Activated CD4-positive, alpha-beta T cell treated with anti-CD3 and anti-CD28 coated beads for 36 hours (primary cell): ENCODE data around the gene FAM193A. TPM values are rescaled to one million over a fixed set of nuclear protein-coding genes. Genes with fewer than 3 reads are reported as not detected.
A peak's percentile ranks its signal among the peaks of the same experiment; 100 is the strongest.

ENCODE experiments used
- ATAC-seq: fragments of 200-7000 bp; cut with Tn5 transposase; one replicate; pipeline ENCODE4 v1.10.0; 2021; ENCODE audit warnings: mild to moderate bottlenecking, moderate library complexity
- CTCF ChIA-PET: fragments of 350-600 bp; sonication (Branson Sonifier 250); formaldehyde crosslinking; loops from one replicate; lab custom pipeline; 2021; ENCODE audit warnings: antibody characterized with exemption; lab: Charles Lee
- POLR2A ChIA-PET: fragments of 350-600 bp; sonication (Branson Sonifier 250); formaldehyde crosslinking; loops from one replicate; lab custom pipeline; 2021; ENCODE audit warnings: antibody characterized with exemption, inconsistent platforms; lab: Charles Lee
- DNase-seq: peaks from one replicate; pipeline ENCODE4 v3.0.0-alpha.2; 2020
- H3K27ac Mint-ChIP-seq: one replicate; pipeline ENCODE4 v1.8.0; 2021; ENCODE audit warnings: mixed read lengths
- H3K27me3 Mint-ChIP-seq: one replicate; pipeline ENCODE4 v1.8.0; 2021; ENCODE audit warnings: mixed read lengths
- H3K36me3 Mint-ChIP-seq: one replicate; pipeline ENCODE4 v1.8.0; 2021; ENCODE audit warnings: low read depth, mixed read lengths
- H3K4me1 Mint-ChIP-seq: one replicate; pipeline ENCODE4 v1.8.0; 2021; ENCODE audit warnings: mixed read lengths
- H3K4me3 Mint-ChIP-seq: one replicate; pipeline ENCODE4 v1.8.0; 2021; ENCODE audit warnings: mild to moderate bottlenecking, moderate library complexity, mixed read lengths
- H3K9me3 Mint-ChIP-seq: one replicate; pipeline ENCODE4 v1.8.0; 2021; ENCODE audit warnings: low read depth, mixed read lengths
- intact Hi-C, 2 experiments: fragments of 100-400 bp; cut with DNase I in 1 of 2; cut with micrococcal nuclease in 1 of 2; formaldehyde crosslinking; loops; one replicate each; pipeline versions ENCODE4 v1.14.2 to v1.15.1; 2022 to 2024; cut with DNase I, micrococcal nuclease
- total RNA-seq, 2 experiments: library from RNA; stranded (reverse); gene quantifications; one replicate each; pipeline ENCODE4 v1.2.3, GENCODE V29; 2021

Gene FAM193A
- total RNA-seq, 2 experiments from 2014 or later, result 22.1 to 30.1 TPM

DNA sequence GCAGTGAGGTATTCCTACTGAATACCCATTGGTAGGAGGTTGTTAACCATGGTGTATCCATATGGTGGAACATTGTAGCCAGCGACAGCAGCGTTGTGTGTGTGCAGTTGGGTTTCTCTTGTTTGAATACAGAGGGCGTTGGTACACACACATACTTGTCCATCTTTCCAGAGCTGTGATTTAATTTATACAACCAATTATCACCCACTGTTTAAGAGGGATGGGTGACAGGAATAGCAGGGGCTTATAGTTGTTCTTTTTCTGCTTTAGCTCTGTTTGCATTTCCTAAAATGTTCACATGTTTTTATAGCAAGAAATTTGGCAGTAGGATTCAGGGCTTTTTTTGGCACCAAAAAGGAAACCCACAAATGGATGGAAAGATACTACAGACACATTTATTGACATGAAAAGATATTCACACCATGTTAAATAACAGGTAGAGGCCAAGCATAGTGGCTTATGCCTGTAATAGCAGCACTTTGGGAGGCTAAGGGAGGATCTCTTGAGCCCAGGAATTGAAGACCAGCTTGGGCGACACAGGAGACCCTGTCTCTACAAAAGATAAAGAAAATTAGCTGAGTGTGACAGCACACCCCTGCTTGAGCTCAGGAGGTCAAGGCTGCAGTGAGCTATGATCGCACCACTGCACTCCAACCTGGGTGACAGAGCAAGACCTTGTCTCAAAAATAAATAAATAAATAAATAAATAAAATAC lies 159.1 kb downstream of the FAM193A start:
- CTCF ChIA-PET, result interaction anchor here (0.7 to 1.1 kb wide), 3 partner anchors 18 to 733 kb away, joined by 3 read pairs; no protein-coding TSS in a partner anchor
- H3K4me3 Mint-ChIP-seq, result no peak overlapping the region
- H3K27me3 Mint-ChIP-seq, result no peaks in the 10 kb centered on the region
- H3K36me3 Mint-ChIP-seq, result peaks cover 73% of the 10 kb centered on the region
- no peak overlapping the region for H3K27ac Mint-ChIP-seq
- no peak for DNase-seq
- no peak for ATAC-seq
- no peaks in the 10 kb centered on the region for H3K9me3 Mint-ChIP-seq
- peaks cover 31% of the 10 kb centered on the region for H3K4me1 Mint-ChIP-seq
- POLR2A ChIA-PET, result no interaction called here
- intact Hi-C loops, result no loop called here

DNA sequence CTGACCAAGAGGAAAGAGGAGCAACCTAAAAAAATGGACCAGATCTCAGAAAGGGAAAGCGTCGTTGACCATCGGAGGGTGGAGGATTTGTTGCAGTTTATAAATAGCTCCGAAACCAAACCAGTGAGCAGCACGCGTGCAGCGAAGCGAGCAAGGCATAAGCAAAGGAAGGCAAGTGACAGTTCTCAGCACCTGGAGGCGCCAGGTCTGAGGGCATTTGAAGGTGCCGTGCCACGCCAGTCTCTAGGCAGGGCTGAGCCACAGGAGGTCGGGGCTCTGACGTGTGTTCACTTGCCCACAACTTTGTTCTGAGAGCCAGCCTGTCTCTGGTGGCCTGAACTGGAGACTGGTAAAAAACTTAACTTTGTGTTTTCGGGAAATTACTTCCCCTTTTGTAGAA lies 160.0 kb downstream of the FAM193A start:
- Mint-ChIP-seq H3K27me3 (no peaks in the 10 kb centered on the region), H3K27ac (peak overlapping the region; percentile 7), H3K4me1 (peaks cover 22% of the 10 kb centered on the region), H3K36me3 (peaks cover 71% of the 10 kb centered on the region), H3K9me3 (no peaks in the 10 kb centered on the region), H3K4me3 (no peak overlapping the region)
- CTCF ChIA-PET, result interaction anchor here (0.7 to 1.1 kb wide), 2 partner anchors 17 to 280 kb away, joined by 3 read pairs; no protein-coding TSS in a partner anchor
- intact Hi-C loops, result no loop called here
- DNase-seq, result no peak
- ATAC-seq, result no peak
- POLR2A ChIA-PET, result no interaction called here

DNA sequence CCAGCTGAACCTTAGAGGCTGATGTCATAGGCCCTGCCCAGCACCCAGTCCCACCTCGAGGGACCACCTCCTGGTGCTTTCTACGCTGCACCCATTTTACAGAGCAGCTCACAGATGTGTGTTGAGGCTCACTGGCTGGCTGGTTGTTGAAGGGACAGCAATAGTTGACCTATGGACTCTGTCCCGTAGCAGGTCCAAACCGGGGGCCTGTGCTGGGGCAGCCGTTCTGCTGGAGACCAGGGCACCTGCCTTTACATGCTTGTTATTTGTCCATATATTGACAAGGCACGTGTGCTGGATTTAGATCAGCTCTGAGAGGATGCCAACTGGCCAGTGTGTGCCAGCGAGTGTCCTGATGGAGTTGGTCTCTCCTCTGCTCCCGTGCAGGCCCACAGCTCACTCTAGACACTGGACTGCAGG lies 161.6 kb downstream of the FAM193A start:
- no peak overlapping the region for H3K27ac Mint-ChIP-seq

DNA sequence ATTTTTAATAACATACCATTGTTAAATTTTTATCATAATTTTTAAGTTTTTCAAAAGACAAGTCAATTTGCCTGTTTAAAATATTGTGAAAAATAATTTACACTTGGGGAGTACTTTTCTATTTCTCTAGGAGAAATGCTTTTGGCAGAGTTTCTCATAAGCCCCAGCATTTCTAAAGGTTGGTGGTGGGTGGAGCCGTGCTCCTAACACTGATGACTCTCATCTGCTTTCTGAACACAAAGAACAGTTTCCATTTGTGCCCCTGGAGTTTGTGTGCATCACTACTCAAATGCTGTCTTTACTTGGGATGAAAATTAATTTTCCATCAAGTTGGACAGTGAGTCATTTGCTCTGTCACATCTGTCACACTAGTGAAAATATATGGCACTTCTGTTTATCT lies 162.1 kb downstream of the FAM193A start:
- ChIA-PET CTCF (no interaction called here), POLR2A (no interaction called here)
- peaks cover 68% of the 10 kb centered on the region for H3K36me3 Mint-ChIP-seq
- H3K4me3 Mint-ChIP-seq, result no peak overlapping the region
- H3K27ac Mint-ChIP-seq, result peak overlapping the region; percentile 57
- ATAC-seq, result peak; percentile 23
- no peaks in the 10 kb centered on the region for H3K9me3 Mint-ChIP-seq
- no peak for DNase-seq
- no peaks in the 10 kb centered on the region for H3K27me3 Mint-ChIP-seq
- intact Hi-C loops, result no loop called here
- peaks cover 9% of the 10 kb centered on the region for H3K4me1 Mint-ChIP-seq

More for the DNA sequence above, 161.6 kb downstream of the FAM193A start:
- ChIA-PET POLR2A (no interaction called here), CTCF (interaction anchor here (0.5 kb wide), 1 partner anchor 66 kb away, joined by 3 read pairs; no protein-coding TSS in a partner anchor)
- peaks cover 72% of the 10 kb centered on the region for H3K36me3 Mint-ChIP-seq
- ATAC-seq (no peak), DNase-seq (no peak)
- intact Hi-C loops, result no loop called here
- no peaks in the 10 kb centered on the region for H3K9me3 Mint-ChIP-seq
- no peak overlapping the region for H3K4me3 Mint-ChIP-seq
- no peaks in the 10 kb centered on the region for H3K27me3 Mint-ChIP-seq
- peaks cover 9% of the 10 kb centered on the region for H3K4me1 Mint-ChIP-seq

DNA sequence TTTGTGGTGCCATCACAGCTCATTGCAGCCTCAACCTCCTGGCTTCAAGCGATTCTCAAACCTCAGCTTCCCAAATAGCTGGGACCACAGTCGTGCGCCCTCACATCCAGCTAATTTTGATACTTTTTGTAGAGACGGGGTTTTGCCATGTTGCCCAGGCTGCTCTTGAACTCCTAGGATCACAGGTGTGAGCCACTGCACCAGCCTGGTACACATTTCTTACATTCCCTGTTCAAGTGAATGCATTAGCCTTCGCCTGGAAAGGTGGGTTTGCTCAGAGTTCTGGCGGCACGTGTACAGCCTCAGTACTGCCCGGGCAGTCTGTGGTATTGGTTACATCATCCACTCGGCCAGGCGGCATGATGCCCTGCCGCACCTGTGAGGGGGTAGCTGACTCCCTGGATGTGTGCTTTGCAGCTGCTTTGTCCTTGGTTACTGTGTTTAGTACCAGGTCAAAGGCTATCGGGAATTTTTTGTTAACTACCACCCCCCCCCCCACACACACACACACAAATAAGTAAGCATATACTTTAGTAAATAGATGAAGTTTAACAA lies 162.6 kb downstream of the FAM193A start:
- H3K4me1 Mint-ChIP-seq, result peaks cover 9% of the 10 kb centered on the region
- H3K9me3 Mint-ChIP-seq, result no peaks in the 10 kb centered on the region
- peaks cover 66% of the 10 kb centered on the region for H3K36me3 Mint-ChIP-seq
- ChIA-PET POLR2A (no interaction called here), CTCF (interaction anchor here (1.0 kb wide), 1 partner anchor 8 kb away, joined by 3 read pairs; no protein-coding TSS in a partner anchor)
- H3K27me3 Mint-ChIP-seq, result no peaks in the 10 kb centered on the region
- no peak for ATAC-seq
- H3K27ac Mint-ChIP-seq, result peak overlapping the region; percentile 6
- intact Hi-C loops, result no loop called here
- H3K4me3 Mint-ChIP-seq, result no peak overlapping the region
- DNase-seq, result no peak

DNA sequence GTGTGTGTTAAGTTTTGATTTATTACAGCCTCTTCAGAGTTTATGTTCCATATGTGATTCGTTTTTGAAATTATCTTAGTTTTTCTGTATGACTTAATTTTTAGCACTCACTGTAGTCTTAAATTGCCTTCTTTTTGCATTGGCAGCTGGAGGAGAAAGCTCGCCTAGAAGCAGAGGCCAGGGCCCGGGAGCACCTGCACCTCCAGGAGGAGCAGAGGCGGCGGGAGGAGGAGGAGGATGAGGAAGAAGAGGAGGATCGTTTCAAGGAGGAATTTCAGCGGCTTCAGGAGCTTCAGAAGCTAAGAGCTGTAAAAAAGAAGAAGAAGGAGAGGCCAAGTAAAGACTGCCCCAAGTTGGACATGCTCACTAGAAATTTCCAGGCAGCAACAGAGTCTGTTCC lies 163.1 kb downstream of the FAM193A start:
- Mint-ChIP-seq H3K36me3 (peaks cover 64% of the 10 kb centered on the region), H3K4me1 (peaks cover 9% of the 10 kb centered on the region), H3K4me3 (no peak overlapping the region), H3K9me3 (no peaks in the 10 kb centered on the region), H3K27ac (peak overlapping the region; percentile 47), H3K27me3 (no peaks in the 10 kb centered on the region)
- ChIA-PET POLR2A (no interaction called here), CTCF (interaction anchor here (0.8 to 1.0 kb wide), 2 partner anchors 9 to 480 kb away, joined by 3 read pairs; no protein-coding TSS in a partner anchor)
- no peak for ATAC-seq
- no peak for DNase-seq
- intact Hi-C loops, result no loop called here

DNA sequence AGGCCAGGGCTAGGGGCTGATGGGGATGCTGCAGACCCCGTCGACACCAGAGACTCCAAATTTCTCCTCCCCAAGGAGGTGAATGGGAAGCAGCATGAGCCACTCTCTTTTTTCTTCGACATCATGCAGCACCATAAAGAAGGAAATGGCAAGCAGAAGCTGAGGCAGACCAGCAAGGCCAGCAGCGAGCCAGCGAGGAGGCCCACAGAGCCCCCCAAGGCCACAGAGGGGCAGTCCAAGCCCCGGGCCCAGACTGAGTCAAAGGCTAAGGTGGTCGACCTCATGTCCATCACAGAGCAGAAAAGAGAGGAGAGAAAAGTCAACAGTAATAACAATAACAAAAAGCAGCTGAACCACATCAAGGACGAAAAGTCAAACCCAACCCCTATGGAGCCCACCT lies 163.6 kb downstream of the FAM193A start:
- Mint-ChIP-seq H3K9me3 (no peaks in the 10 kb centered on the region), H3K4me3 (no peak overlapping the region), H3K27me3 (no peaks in the 10 kb centered on the region), H3K4me1 (peaks cover 9% of the 10 kb centered on the region), H3K27ac (no peak overlapping the region), H3K36me3 (peaks cover 60% of the 10 kb centered on the region)
- POLR2A ChIA-PET, result no interaction called here
- ATAC-seq, result no peak
- CTCF ChIA-PET, result interaction anchor here (0.8 to 1.0 kb wide), 2 partner anchors 9 to 480 kb away, joined by 3 read pairs; no protein-coding TSS in a partner anchor
- no peak for DNase-seq
- intact Hi-C loops, result no loop called here

DNA sequence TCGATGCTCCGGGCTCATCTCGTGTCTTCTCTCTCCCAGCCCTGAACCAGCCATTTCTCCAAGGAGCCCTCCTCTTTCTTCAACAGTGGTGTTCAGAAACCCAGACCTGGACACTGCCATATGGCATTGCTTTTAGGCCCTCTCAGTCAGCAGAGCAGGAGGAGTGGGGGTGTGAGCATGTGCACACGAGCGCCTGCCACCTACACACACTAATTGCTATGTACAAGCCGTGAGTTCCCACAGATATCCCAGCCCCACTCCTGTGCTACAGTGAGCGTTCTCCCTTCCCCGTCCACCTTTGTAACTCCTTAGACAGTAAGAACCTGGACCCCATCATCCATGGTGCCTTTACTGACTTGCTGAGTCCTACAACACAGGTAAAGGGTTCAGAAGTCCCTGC lies 165.9 kb downstream of the FAM193A start:
- POLR2A ChIA-PET, result no interaction called here
- no peak overlapping the region for H3K4me3 Mint-ChIP-seq
- intact Hi-C loops, result no loop called here
- H3K27ac Mint-ChIP-seq, result no peak overlapping the region
- DNase-seq (no peak), ATAC-seq (no peak)
- peaks cover 9% of the 10 kb centered on the region for H3K4me1 Mint-ChIP-seq
- no peaks in the 10 kb centered on the region for H3K9me3 Mint-ChIP-seq
- CTCF ChIA-PET, result no interaction called here
- H3K27me3 Mint-ChIP-seq, result no peaks in the 10 kb centered on the region
- H3K36me3 Mint-ChIP-seq, result peaks cover 54% of the 10 kb centered on the region

DNA sequence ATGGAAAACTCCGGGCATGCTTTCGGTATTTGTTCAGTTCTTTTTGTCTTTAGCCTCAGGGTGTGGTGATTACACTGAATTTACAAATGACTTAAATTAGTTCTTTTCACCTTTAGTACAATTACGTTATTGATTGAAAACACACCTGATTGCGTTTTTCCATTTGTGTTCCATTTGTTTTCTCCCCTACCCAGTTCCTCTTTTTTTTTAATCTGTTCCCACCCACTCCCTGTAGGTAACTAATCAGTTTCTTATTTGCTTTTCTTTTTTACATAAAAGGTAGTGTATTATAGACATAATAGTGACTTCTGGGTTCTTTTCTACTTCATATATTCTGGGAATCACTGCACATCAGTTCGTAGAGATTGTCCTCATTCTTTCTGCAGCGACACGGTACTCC lies 166.3 kb downstream of the FAM193A start:
- intact Hi-C loops, result no loop called here
- CTCF ChIA-PET, result no interaction called here
- Mint-ChIP-seq H3K27ac (no peak overlapping the region), H3K4me1 (peaks cover 9% of the 10 kb centered on the region), H3K4me3 (no peak overlapping the region), H3K36me3 (peaks cover 51% of the 10 kb centered on the region), H3K9me3 (no peaks in the 10 kb centered on the region), H3K27me3 (no peaks in the 10 kb centered on the region)
- DNase-seq (no peak), ATAC-seq (no peak)
- POLR2A ChIA-PET, result no interaction called here

DNA sequence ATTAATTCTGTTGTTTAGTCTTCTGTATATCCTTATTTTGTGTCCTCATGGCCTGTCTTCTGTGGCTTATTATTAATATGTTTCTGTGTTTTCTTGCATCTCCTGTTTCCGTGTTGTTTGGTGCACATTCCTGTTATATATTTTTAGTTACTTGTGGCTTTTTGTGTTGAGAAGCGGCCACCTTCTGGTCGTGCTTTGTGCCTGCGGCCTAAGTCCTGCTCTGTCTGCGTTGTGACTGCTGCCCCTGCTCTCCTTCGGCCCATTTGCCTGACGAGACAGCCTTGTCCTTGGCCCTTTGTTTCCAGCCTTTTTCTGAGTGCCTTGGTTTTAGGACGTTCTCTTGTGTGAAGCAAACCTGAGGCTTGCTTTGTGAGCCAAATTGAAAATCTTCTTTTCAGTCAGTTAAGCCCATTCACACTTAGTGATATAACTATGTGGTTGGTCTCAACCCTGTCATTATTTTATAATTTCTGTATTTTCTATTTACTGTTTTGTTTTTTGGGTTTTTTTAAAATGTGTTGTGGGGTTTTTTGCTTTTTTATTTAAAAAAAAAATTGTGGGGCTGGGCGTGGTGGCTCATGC lies 175.9 kb downstream of the FAM193A start:
- intact Hi-C loops, result loop anchor here in 1 of 2 experiments (5.0 kb wide), 1 partner anchor 35 kb away; no protein-coding TSS in a partner anchor
- peaks cover 32% of the 10 kb centered on the region for H3K4me1 Mint-ChIP-seq
- H3K4me3 Mint-ChIP-seq, result no peak overlapping the region
- peak; percentile 29 for ATAC-seq
- no peaks in the 10 kb centered on the region for H3K9me3 Mint-ChIP-seq
- DNase-seq, result peak; percentile 32
- no peaks in the 10 kb centered on the region for H3K27me3 Mint-ChIP-seq
- no peak overlapping the region for H3K27ac Mint-ChIP-seq
- ChIA-PET POLR2A (interaction anchor here (0.7 kb wide), 1 partner anchor 86 kb away, joined by 4 read pairs; no protein-coding TSS in a partner anchor), CTCF (interaction anchor here (0.6 kb wide), 1 partner anchor 119 kb away, joined by 3 read pairs; no protein-coding TSS in a partner anchor)
- peaks cover 20% of the 10 kb centered on the region for H3K36me3 Mint-ChIP-seq

DNA sequence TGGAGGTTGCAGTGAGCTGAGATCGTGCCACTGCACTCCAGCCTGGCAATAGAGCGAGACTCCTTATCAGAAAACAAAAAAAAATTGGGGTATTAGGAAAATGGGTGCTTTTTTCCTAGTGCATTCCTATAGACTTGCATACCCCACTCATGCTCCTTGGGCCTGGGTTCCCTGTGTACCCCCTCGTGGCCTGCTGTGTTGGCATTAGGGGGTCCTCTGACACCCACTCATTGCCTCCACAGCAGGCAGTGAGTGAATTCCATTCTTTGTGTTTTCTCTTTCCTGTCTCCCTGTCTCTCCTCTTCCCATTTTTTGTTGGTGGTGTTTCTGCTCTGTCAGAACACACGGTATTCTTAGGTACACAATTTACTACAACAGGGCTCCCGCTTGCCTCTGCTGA lies 176.9 kb downstream of the FAM193A start:
- ChIA-PET CTCF (interaction anchor here (0.7 to 1.4 kb wide), 7 partner anchors 16 to 493 kb away, joined by 3 to 4 read pairs (median 3); no protein-coding TSS in a partner anchor), POLR2A (no interaction called here)
- H3K4me1 Mint-ChIP-seq, result peaks cover 32% of the 10 kb centered on the region
- H3K9me3 Mint-ChIP-seq, result no peaks in the 10 kb centered on the region
- no peaks in the 10 kb centered on the region for H3K27me3 Mint-ChIP-seq
- no peak for DNase-seq
- H3K27ac Mint-ChIP-seq, result peak overlapping the region; percentile 92
- H3K36me3 Mint-ChIP-seq, result peaks cover 25% of the 10 kb centered on the region
- intact Hi-C loops, result loop anchor here in 1 of 2 experiments (5.0 kb wide), 1 partner anchor 34 kb away; no protein-coding TSS in a partner anchor
- H3K4me3 Mint-ChIP-seq, result no peak overlapping the region
- no peak for ATAC-seq
